ENCODE data around the gene FAM107B. TPM values are rescaled to one million over a fixed set of nuclear protein-coding genes. Genes with fewer than 3 reads are reported as not detected.

Gene FAM107B
- total and polyA plus RNA-seq, 2 experiments from 2014 or later, result 11.0 to 17.6 TPM

DNA sequence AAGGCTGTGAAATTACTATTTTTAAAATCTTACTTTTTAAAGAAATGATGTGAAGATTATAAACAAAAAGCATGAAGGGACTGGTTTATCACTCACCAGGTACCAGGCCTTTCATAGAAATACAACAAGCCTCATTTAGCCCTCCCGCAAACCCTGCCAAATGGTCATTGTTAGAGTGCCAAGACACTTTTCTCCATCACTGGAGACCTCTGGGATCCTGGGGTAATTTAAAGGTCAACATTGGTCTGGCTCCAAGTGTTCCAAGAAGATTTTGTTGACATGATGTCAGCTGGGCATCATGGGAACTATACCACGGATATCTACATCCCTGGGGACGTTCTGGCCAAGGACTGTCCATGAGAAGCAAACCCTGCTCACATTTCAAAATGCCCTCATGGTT, 306.0 kb downstream of the FAM107B start (continued):
- TF ChIP-seq POLR2AphosphoS5 (IDR thresholded peaks at IDR 0.05; ENCODE audit: low read depth), result no peak
- no peak for TF ChIP-seq NANOG (IDR thresholded peaks at IDR 0.05; ENCODE audit: borderline replicate concordance)
- no peak for TF ChIP-seq EZH2 (IDR thresholded peaks at IDR 0.05; ENCODE audit: low read depth, unreplicated experiment)
- no peak for TF ChIP-seq CREB1 (CRISPR knock-in tag; IDR thresholded peaks at IDR 0.05; ENCODE audit: low read depth)
- no peak for TF ChIP-seq STAT1 (IDR thresholded peaks at IDR 0.05; ENCODE audit: unreplicated experiment)

Small RNA genes within 50 kb of the gene (small RNA-seq; reads per million reads assigned to genes)
- 0.25 reads per million, percentile 4 among the genes with 10 or more reads in this experiment for gene RNA5SP302 (ENCODE audit: low replicate concordance)

Other genes starting within 250 kb of the FAM107B start
- 1.1 and 2.2 TPM in 2 replicates for gene CDNF, start 63.1 kb upstream of the FAM107B start, total RNA-seq (2014; rRNA removed; shearing (Covaris generic))
- 0.26 and 0.77 TPM in 2 replicates for gene CDNF, start 63.1 kb upstream of the FAM107B start, polyA plus RNA-seq (2016; fragmentation: Nextera tagmentation; extraction: Ambion mirVana)
- 32.4 and 35.8 TPM in 2 replicates for gene HSPA14, start 63.4 kb upstream of the FAM107B start, total RNA-seq (2014; rRNA removed; shearing (Covaris generic))
- 46.5 and 48.1 TPM in 2 replicates for gene HSPA14, start 63.4 kb upstream of the FAM107B start, polyA plus RNA-seq (2016; fragmentation: Nextera tagmentation; extraction: Ambion mirVana)
- gene MSANTD7, start 63.4 kb upstream of the FAM107B start, total RNA-seq (2014; rRNA removed; shearing (Covaris generic)), result 18.7 and 19.8 TPM in 2 replicates
- gene MSANTD7, start 63.4 kb upstream of the FAM107B start, polyA plus RNA-seq (2016; fragmentation: Nextera tagmentation; extraction: Ambion mirVana), result 4.9 and 5.3 TPM in 2 replicates
- 49.2 and 59.1 TPM in 2 replicates for gene SUV39H2, start 104.0 kb upstream of the FAM107B start, total RNA-seq (2014; rRNA removed; shearing (Covaris generic))
- gene SUV39H2, start 104.0 kb upstream of the FAM107B start, polyA plus RNA-seq (2016; fragmentation: Nextera tagmentation; extraction: Ambion mirVana), result 30.4 and 33.3 TPM in 2 replicates
- gene DCLRE1C, start 179.2 kb upstream of the FAM107B start, total RNA-seq (2014; rRNA removed; shearing (Covaris generic)), result 3.9 and 5.3 TPM in 2 replicates
- 21.4 and 30.2 TPM in 2 replicates for gene DCLRE1C, start 179.2 kb upstream of the FAM107B start, polyA plus RNA-seq (2016; fragmentation: Nextera tagmentation; extraction: Ambion mirVana)
- gene MEIG1, start 184.5 kb upstream of the FAM107B start, total RNA-seq (2014; rRNA removed; shearing (Covaris generic)), result 1.2 TPM in 1 of 2 replicates, not detected in the other
- 0.50 TPM in 1 of 2 replicates, not detected in the other for gene MEIG1, start 184.5 kb upstream of the FAM107B start, polyA plus RNA-seq (2016; fragmentation: Nextera tagmentation; extraction: Ambion mirVana)

Data from GM23338 (cell line).